GM12878 (cell line): ENCODE data around the gene LCE1F. TPM values are rescaled to one million over a fixed set of nuclear protein-coding genes. Genes with fewer than 3 reads are reported as not detected.

ENCODE experiments used
- ATAC-seq: fragments of 200-7000 bp; cut with Tn5 transposase; 3 replicates; pipeline ENCODE4 v1.9.1; 2020; ENCODE audit warnings: mild to moderate bottlenecking, moderate library complexity
- BruUV-seq: library from RNA; stranded (reverse); fragments of 400-500 nt; replicated peaks from 2 replicates; lab custom pipeline; 2021; lab: Mats Ljungman, UMichigan
- CTCF ChIA-PET: fragments of 300-600 bp; sonication (Branson Sonifier 250); formaldehyde crosslinking; extraction: SDS; loops from one replicate; lab custom pipeline; 2021; ENCODE audit warnings: inconsistent platforms; lab: Yijun Ruan, JAX
- POLR2A ChIA-PET: fragments of 350-600 bp; formaldehyde crosslinking; extraction: SDS; loops from one replicate; lab custom pipeline; 2021; ENCODE audit warnings: inconsistent platforms; lab: Charles Lee
- RAD21 ChIA-PET: fragments of 300-600 bp; sonication (Branson Sonifier 250); formaldehyde crosslinking; loops from one replicate; lab custom pipeline; 2023; ENCODE audit warnings: antibody characterized with exemption; ENCODE audit not compliant: unreplicated experiment; lab: Charles Lee
- SMC1A ChIA-PET: fragments of 300-600 bp; sonication (Branson Sonifier 250); formaldehyde crosslinking; loops from one replicate; lab custom pipeline; 2023; ENCODE audit not compliant: unreplicated experiment, uncharacterized antibody; lab: Charles Lee
- DNase-seq: peaks from one replicate; pipeline ENCODE4 v3.0.0-alpha.2; 2011; ENCODE audit warnings: low read depth, low spot score
- FAIRE-seq: peaks from 3 replicates; lab custom pipeline; 2011; peaks lifted over from hg19 to GRCh38; lab: Jason Lieb, UNC
- H2AFZ ChIP-seq: 2 replicates; pipeline ENCODE4 v1.6.0; 2011; ENCODE audit warnings: low read depth, low read length, control low read depth; ENCODE audit not compliant: control insufficient read depth
- H3K27ac ChIP-seq: 2 replicates; pipeline ENCODE4 v1.5.1; 2011; ENCODE audit warnings: control low read depth; ENCODE audit not compliant: control insufficient read depth, insufficient read depth
- H3K27me3 ChIP-seq, 2 experiments: replicated peaks in 1 of 2; 2 replicates each; pipeline versions ENCODE4 v1.6.0 to v1.6.1; 2011; ENCODE audit warnings: low read length in 1 of 2; ENCODE audit not compliant: control insufficient read depth in 2 of 2, insufficient read depth in 2 of 2
- H3K36me3 ChIP-seq, 2 experiments: 2 replicates each; pipeline ENCODE4 v1.5.1; 2011; ENCODE audit warnings: low read length in 1 of 2; ENCODE audit not compliant: control insufficient read depth in 2 of 2, insufficient read depth in 2 of 2
- H3K4me1 ChIP-seq: 2 replicates; pipeline ENCODE4 v1.6.1; 2011; ENCODE audit warnings: mild to moderate bottlenecking, low read length, moderate library complexity, mixed read lengths; ENCODE audit not compliant: control insufficient read depth, insufficient read depth
- H3K4me2 ChIP-seq: 2 replicates; pipeline ENCODE4 v1.6.0; 2011; ENCODE audit warnings: control low read depth; ENCODE audit not compliant: control insufficient read depth, insufficient read depth
- H3K4me3 ChIP-seq: fragments of 200-600 bp; sonication (generic); 2 replicates; pipeline ENCODE4 v1.5.1; 2016
- H3K79me2 ChIP-seq: 2 replicates; pipeline ENCODE4 v1.6.0; 2011; ENCODE audit warnings: low read length; ENCODE audit not compliant: control insufficient read depth, insufficient read depth
- H3K9ac ChIP-seq: 2 replicates; pipeline ENCODE4 v1.8.0; 2011; ENCODE audit warnings: low read length, control low read depth, mixed read lengths; ENCODE audit not compliant: control insufficient read depth, insufficient read depth
- H3K9me3 ChIP-seq: replicated peaks from 3 replicates; pipeline ENCODE4 v1.5.1; 2011; ENCODE audit warnings: mild to moderate bottlenecking, low read length; ENCODE audit not compliant: control insufficient read depth, insufficient read depth
- H4K20me1 ChIP-seq: 2 replicates; pipeline ENCODE4 v1.6.0; 2011; ENCODE audit not compliant: control insufficient read depth, insufficient read depth
- BCL11A ChIP-seq: IDR thresholded peaks from 2 replicates; pipeline ENCODE4 v1.6.1; 2011; ENCODE audit warnings: low read depth, low read length
- SMARCA5 ChIP-seq: fragments of 450-650 bp; IDR thresholded peaks from 2 replicates; pipeline ENCODE4 v1.6.1; 2017; ENCODE audit warnings: mild to moderate bottlenecking
- SUZ12 ChIP-seq: fragments of 200-600 bp; sonication (generic); IDR thresholded peaks from one replicate; pipeline ENCODE4 v1.6.1; 2018; ENCODE audit warnings: antibody characterized with exemption, mild to moderate bottlenecking; ENCODE audit not compliant: unreplicated experiment
- TAF1 ChIP-seq: IDR thresholded peaks from 2 replicates; pipeline ENCODE4 v1.6.1; 2011; ENCODE audit warnings: mild to moderate bottlenecking, low read depth, low read length, borderline replicate concordance
- WGBS: methylation state at CpG from one replicate; pipeline ENCODE4 v1.1.6; 2016; ENCODE audit warnings: low lambda C conversion rate; ENCODE audit not compliant: insufficient replicate concordance, insufficient coverage; ENCODE audit errors: missing lambda C conversion rate; 5-methylcytosine and 5-hydroxymethylcytosine counted together
- in situ Hi-C: fragments of 300-500 bp; cut with MboI; formaldehyde crosslinking; loops from 9 replicates; pipeline ENCODE4 v1.14.3; 2018; ENCODE audit warnings: mixed read lengths
- intact Hi-C: fragments of 100-400 bp; cut with micrococcal nuclease; formaldehyde crosslinking; loops from one replicate; pipeline ENCODE4 v1.14.2; 2022; ENCODE audit not compliant: unreplicated experiment
- polyA plus RNA-seq, 11 experiments: library from polyadenylated mRNA; depleted of rRNA in 4 of 11; unstranded in 6 of 11; stranded (reverse) in 5 of 11; fragments of >200 nt; fragmentation: Nextera tagmentation in 4 of 11; fragmentation: Illumina TruSeq in 1 of 11; extraction: Ambion mirVana in 4 of 11; extraction: Trizol in 1 of 11; gene quantifications; 1 replicate in 1 of 11; 2 replicates in 10 of 11; pipeline versions ENCODE4 v1.2.1 to v1.2.3, GENCODE V29; 2011 to 2016; ENCODE audit warnings: inconsistent platforms in 2 of 11, missing spikeins in 2 of 11, low read depth in 1 of 11
- total RNA-seq, 4 experiments: library from RNA; depleted of rRNA in 3 of 4; stranded (reverse); fragments of >200 nt in 3 of 4; fragmentation: Illumina TruSeq in 1 of 4; extraction: Trizol in 1 of 4; gene quantifications; 2 replicates each; pipeline versions ENCODE4 v1.2.1 to v1.2.3, GENCODE V29; 2013 to 2021
- TF ChIP-seq, protein P1 (sequence below): fragments of 450-650 bp; IDR thresholded peaks from 2 replicates; pipeline ENCODE4 v1.6.1; 2016; ENCODE audit warnings: mild to moderate bottlenecking, moderate library complexity, borderline replicate concordance

The LCE1F gene
- total and polyA plus RNA-seq, 10 of the 15 experiments (the other 5 are each of a cell fraction or from before 2014, with no cell fraction given), result 0.72 to 0.96 TPM; not detected in 8

DNA sequence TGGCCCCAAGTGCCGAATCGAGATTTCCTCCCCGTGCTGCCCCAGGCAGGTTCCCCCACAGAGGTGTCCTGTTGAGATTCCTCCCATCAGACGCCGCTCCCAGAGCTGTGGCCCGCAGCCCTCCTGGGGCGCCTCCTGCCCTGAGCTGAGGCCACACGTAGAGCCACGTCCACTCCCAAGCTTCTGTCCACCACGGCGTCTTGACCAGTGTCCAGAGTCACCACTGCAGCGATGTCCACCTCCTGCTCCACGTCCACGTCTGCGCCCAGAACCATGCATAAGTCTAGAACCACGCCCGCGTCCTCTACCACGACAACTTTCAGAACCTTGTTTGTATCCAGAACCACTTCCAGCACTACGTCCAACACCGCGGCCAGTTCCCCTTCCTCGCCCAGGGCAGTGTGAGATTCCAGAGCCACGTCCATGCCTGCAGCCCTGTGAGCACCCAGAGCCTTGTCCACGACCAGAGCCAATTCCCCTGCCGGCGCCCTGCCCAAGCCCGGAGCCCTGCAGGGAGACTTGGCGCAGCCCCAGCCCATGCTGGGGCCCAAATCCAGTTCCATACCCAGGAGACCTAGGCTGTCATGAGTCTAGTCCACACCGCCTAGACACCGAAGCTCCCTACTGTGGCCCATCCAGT, 14.3 kb upstream of the LCE1F start:
- H3K27ac ChIP-seq, result no peak overlapping the region
- 43% methylated on average over 30 of the region's 31 CpGs for WGBS
- no peak overlapping the region for H3K9ac ChIP-seq
- no peaks in the 10 kb centered on the region for H3K79me2 ChIP-seq
- no peak for FAIRE-seq
- no peaks in the 10 kb centered on the region for H3K9me3 ChIP-seq
- no peaks in the 10 kb centered on the region for H3K27me3 ChIP-seq
- ChIA-PET SMC1A (no interaction called here), POLR2A (no interaction called here), RAD21 (no interaction called here), CTCF (no interaction called here)
- H3K4me3 ChIP-seq, result no peak overlapping the region
- TF ChIP-seq SUZ12 (no peak), SMARCA5 (no peak), BCL11A (no peak), TAF1 (no peak)
- TF ChIP-seq, protein P1, sequence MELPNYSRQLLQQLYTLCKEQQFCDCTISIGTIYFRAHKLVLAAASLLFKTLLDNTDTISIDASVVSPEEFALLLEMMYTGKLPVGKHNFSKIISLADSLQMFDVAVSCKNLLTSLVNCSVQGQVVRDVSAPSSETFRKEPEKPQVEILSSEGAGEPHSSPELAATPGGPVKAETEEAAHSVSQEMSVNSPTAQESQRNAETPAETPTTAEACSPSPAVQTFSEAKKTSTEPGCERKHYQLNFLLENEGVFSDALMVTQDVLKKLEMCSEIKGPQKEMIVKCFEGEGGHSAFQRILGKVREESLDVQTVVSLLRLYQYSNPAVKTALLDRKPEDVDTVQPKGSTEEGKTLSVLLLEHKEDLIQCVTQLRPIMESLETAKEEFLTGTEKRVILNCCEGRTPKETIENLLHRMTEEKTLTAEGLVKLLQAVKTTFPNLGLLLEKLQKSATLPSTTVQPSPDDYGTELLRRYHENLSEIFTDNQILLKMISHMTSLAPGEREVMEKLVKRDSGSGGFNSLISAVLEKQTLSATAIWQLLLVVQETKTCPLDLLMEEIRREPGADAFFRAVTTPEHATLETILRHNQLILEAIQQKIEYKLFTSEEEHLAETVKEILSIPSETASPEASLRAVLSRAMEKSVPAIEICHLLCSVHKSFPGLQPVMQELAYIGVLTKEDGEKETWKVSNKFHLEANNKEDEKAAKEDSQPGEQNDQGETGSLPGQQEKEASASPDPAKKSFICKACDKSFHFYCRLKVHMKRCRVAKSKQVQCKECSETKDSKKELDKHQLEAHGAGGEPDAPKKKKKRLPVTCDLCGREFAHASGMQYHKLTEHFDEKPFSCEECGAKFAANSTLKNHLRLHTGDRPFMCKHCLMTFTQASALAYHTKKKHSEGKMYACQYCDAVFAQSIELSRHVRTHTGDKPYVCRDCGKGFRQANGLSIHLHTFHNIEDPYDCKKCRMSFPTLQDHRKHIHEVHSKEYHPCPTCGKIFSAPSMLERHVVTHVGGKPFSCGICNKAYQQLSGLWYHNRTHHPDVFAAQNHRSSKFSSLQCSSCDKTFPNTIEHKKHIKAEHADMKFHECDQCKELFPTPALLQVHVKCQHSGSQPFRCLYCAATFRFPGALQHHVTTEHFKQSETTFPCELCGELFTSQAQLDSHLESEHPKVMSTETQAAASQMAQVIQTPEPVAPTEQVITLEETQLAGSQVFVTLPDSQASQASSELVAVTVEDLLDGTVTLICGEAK, result no peak
- no peak overlapping the region for H3K4me2 ChIP-seq
- no peaks in the 10 kb centered on the region for H3K4me1 ChIP-seq
- no TSS peak for BruUV-seq
- ATAC-seq, result no peak
- in situ Hi-C loops, result no loop called here
- no peak overlapping the region for H2AFZ ChIP-seq
- H3K36me3 ChIP-seq, result no peaks in the 10 kb centered on the region
- intact Hi-C loops, result no loop called here
- no peak for DNase-seq
- no peaks in the 10 kb centered on the region for H4K20me1 ChIP-seq
